ENCODE data around the gene TOMM40. TPM values are rescaled to one million over a fixed set of nuclear protein-coding genes. Genes with fewer than 3 reads are reported as not detected.
"Not testable (repeated sequence)": the region's sequence is repeated elsewhere in the genome, so short reads cannot be mapped to it uniquely, and the experiment has no call there.

TOMM40 gene
- total and polyA plus RNA-seq, 2 experiments from 2014 or later = 52.9 to 54.6 TPM

- no peaks in the 10 kb centered on the region for H3K9me2 ChIP-seq (ENCODE audit: insufficient read depth)
- in situ Hi-C loops (cut with MboI) = no loop called here
- H3K4me1 ChIP-seq (ENCODE audit: insufficient read depth) = no peaks in the 10 kb centered on the region
- no peak overlapping the region for H3K27ac ChIP-seq
- no peaks in the 10 kb centered on the region for H3K36me3 ChIP-seq (ENCODE audit: low read depth)
- H3K4me2 ChIP-seq (ENCODE audit: unreplicated experiment) = no peak overlapping the region
- no peaks in the 10 kb centered on the region for H4K20me1 ChIP-seq (ENCODE audit: insufficient read depth)
- H3K27me3 ChIP-seq (replicated peaks; ENCODE audit: insufficient read depth) = no peaks in the 10 kb centered on the region
- TF ChIP-seq EZH2 (IDR thresholded peaks at IDR 0.05; ENCODE audit: insufficient read depth, poor library complexity, severe bottlenecking) (no peak), EZH2phosphoT487 (IDR thresholded peaks at IDR 0.05; ENCODE audit: insufficient read depth, low read depth) (no peak)
- H2AFZ ChIP-seq = no peak overlapping the region
- H3K79me2 ChIP-seq (ENCODE audit: insufficient read depth) = no peaks in the 10 kb centered on the region
- H3K4me3 ChIP-seq = no peak overlapping the region
- H3K9ac ChIP-seq = no peak overlapping the region
- H3F3A ChIP-seq (ENCODE audit: insufficient read depth) = no peaks in the 10 kb centered on the region
- 25 to 27% methylated on average over 6 of the region's 6 CpGs for WGBS, 2 experiments (ENCODE audit: low coverage in 1 of 2, low lambda C conversion rate in 2 of 2, missing lambda C conversion rate in 2 of 2)
- no peaks in the 10 kb centered on the region for H3K9me3 ChIP-seq (ENCODE audit: low read depth)
- no peak for DNase-seq
Measured at GRCh38 chr19:44912854-44913253, 21.8 kb downstream of the TOMM40 start.

GRCh38 chr19:44913512-44914432 is 22.7 kb downstream of the TOMM40 start:
- 63 to 64% methylated on average over 23 of the region's 23 CpGs for WGBS, 2 experiments (ENCODE audit: low coverage in 1 of 2, low lambda C conversion rate in 2 of 2, missing lambda C conversion rate in 2 of 2)
- H3K27me3 ChIP-seq (replicated peaks; ENCODE audit: insufficient read depth); H3K36me3 ChIP-seq (ENCODE audit: low read depth); H3K9ac ChIP-seq; H3K9me2 ChIP-seq (ENCODE audit: insufficient read depth); H4K20me1 ChIP-seq (ENCODE audit: insufficient read depth); H3K27ac ChIP-seq; H3K4me3 ChIP-seq; H3K79me2 ChIP-seq (ENCODE audit: insufficient read depth); DNase-seq; H3K4me2 ChIP-seq (ENCODE audit: unreplicated experiment); H3K9me3 ChIP-seq (ENCODE audit: low read depth); in situ Hi-C loops (cut with MboI); H3K4me1 ChIP-seq (ENCODE audit: insufficient read depth); H3F3A ChIP-seq (ENCODE audit: insufficient read depth): not testable (repeated sequence)
- H2AFZ ChIP-seq = peak overlapping the region; percentile 64; the same call in 1 of the 2 replicates

- H3K4me1 ChIP-seq (ENCODE audit: insufficient read depth); H3K9me2 ChIP-seq (ENCODE audit: insufficient read depth); H4K20me1 ChIP-seq (ENCODE audit: insufficient read depth); H3K27ac ChIP-seq; H3K9me3 ChIP-seq (ENCODE audit: low read depth); H3K36me3 ChIP-seq (ENCODE audit: low read depth); in situ Hi-C loops (cut with MboI); H3K79me2 ChIP-seq (ENCODE audit: insufficient read depth); H3F3A ChIP-seq (ENCODE audit: insufficient read depth); H3K27me3 ChIP-seq (replicated peaks; ENCODE audit: insufficient read depth): not testable (repeated sequence)
- Histone ChIP-seq H2AFZ (peak within 1 kb of the TSS; percentile 64), H3K9ac (peak within 1 kb of the TSS; percentile 76), H3K4me2 (ENCODE audit: unreplicated experiment) (peak within 1 kb of the TSS; percentile 82), H3K4me3 (peak within 1 kb of the TSS; percentile 67)
- 6 to 7% methylated on average over 20 to 28 of the region's 28 CpGs for WGBS, 2 experiments (ENCODE audit: low coverage in 1 of 2, low lambda C conversion rate in 2 of 2, missing lambda C conversion rate in 2 of 2)
- peak; percentile 88 for DNase-seq
Measured at GRCh38 chr19:44914433-44915206, 23.6 kb downstream of the TOMM40 start, which contains the start of gene APOC1. Gene APOC1 (plus strand): TSS chr19:44914608. CDS start chr19:44914892, 284 bp downstream.

- no peaks in the 10 kb centered on the region for H3K79me2 ChIP-seq (ENCODE audit: insufficient read depth)
- H3F3A ChIP-seq (ENCODE audit: insufficient read depth) = no peaks in the 10 kb centered on the region
- no peak overlapping the region for H3K4me3 ChIP-seq
- no peaks in the 10 kb centered on the region for H3K9me2 ChIP-seq (ENCODE audit: insufficient read depth)
- peaks cover 9% of the 10 kb centered on the region for H3K4me1 ChIP-seq (ENCODE audit: insufficient read depth)
- no peak for DNase-seq
- no peak overlapping the region for H3K9ac ChIP-seq
- no peak overlapping the region for H3K27ac ChIP-seq
- H3K9me3 ChIP-seq (ENCODE audit: low read depth) = no peaks in the 10 kb centered on the region
- 91 to 94% methylated on average over 8 of the region's 8 CpGs for WGBS, 2 experiments (ENCODE audit: low coverage in 1 of 2, low lambda C conversion rate in 2 of 2, missing lambda C conversion rate in 2 of 2)
- no peak overlapping the region for H3K4me2 ChIP-seq (ENCODE audit: unreplicated experiment)
- in situ Hi-C loops (cut with MboI) = no loop called here
- H3K36me3 ChIP-seq (ENCODE audit: low read depth) = no peaks in the 10 kb centered on the region
- TF ChIP-seq EZH2 (IDR thresholded peaks at IDR 0.05; ENCODE audit: insufficient read depth, poor library complexity, severe bottlenecking) = no peak
- no peak for TF ChIP-seq EZH2phosphoT487 (IDR thresholded peaks at IDR 0.05; ENCODE audit: insufficient read depth, low read depth)
- H4K20me1 ChIP-seq (ENCODE audit: insufficient read depth) = no peaks in the 10 kb centered on the region
- H3K27me3 ChIP-seq (replicated peaks; ENCODE audit: insufficient read depth) = no peaks in the 10 kb centered on the region
- H2AFZ ChIP-seq = no peak overlapping the region
Measured at GRCh38 chr19:44924243-44924725, 33.2 kb downstream of the TOMM40 start.

Measured in GM23248 (cell line).